Measurements from ENCODE around the gene TET2.

DNA sequence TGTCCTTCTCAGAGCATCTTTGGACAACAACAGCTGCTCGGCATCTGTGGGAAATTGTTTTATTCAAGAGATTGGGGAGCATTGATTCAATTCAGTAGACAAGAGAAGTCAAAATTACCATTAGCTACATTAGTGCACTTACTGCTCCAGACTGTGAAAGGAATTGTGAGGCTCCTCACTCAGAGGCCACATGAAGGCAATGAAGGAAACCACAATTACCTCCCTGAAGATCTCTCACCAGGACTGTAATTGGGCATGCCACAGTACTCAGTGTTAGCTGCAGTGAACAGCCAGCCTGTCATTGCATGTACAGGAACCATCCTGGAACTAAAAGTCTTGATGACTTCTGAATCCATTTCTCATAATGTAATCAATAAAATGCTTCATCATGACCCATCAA is 182.4 kb downstream of the TET2 start:
- no peak for TF ChIP-seq YY1 (IDR thresholded peaks at IDR 0.05; ENCODE audit: insufficient read depth, insufficient read length)
- TF ChIP-seq ZNF274 (IDR thresholded peaks at IDR 0.05; ENCODE audit: low read depth, low read length) = no peak
